K562 treated with DMSO at 1 percent for 24 hours (cell line): ENCODE measurements around the gene RNF225. TPM values are rescaled to one million over a fixed set of nuclear protein-coding genes. Genes with fewer than 3 reads are reported as not detected.

Source experiments
- total RNA-seq: library from RNA; unstranded; fragments of 300-600 nt; gene quantifications from 2 replicates; pipeline ENCODE4 v1.2.3, GENCODE V29; 2022; ENCODE audit warnings: low read depth; ENCODE audit not compliant: insufficient read depth

Gene RNF225
- not detected in 2 replicates for total RNA-seq

DNA sequence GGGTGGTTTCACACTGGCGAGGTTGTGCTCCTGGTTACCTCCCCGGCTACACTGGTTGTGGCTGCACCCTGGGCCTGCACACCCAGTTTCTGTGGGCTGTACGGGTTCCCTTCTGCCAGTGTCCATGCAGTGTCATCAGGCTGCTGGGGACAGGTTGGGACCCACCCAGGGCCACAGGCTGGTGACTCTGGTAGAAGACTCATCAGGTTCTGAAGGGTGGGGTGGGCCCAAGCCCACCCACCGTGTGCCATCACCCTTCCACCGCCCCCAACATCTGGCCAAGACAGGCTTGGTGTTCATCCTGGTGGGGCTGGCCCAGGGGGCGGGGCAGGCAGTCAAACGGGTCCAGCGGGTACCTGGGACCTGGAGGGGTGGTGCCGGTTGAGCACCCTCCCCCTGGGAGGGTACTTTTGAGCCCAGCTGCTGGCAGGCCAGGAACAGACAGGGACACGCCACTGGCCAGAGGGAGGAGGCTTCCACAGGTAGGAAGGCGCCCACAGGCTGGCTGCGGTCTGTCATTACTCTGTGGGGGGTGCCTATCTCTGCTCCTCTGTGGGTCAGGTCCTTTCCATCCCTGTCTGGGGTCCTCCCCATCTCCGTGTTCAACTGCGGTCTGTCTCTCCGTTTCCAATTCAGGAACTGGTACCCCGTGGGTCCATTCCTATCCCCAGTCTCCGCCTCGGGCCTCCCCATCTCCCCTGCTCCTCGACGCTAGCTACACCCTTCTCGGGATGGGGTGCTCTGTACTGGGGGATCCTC lies at the start of gene RNF225:
Gene RNF225 (plus strand): TSS at position 437 of the 759 bp plus-strand sequence. CDS start 434 bp downstream, outside the sequence.

GRCh38 chr19:58352760-58353671 lies 42.4 kb upstream of the RNF225 start, which contains the start of gene A1BG:
TSS of gene A1BG (minus strand) at chr19:58353492. CDS start at chr19:58353437, 55 bp downstream.

GRCh38 chr19:58362272-58362994 lies 33.0 kb upstream of the RNF225 start, which contains the start of gene ZNF497:
TSS of gene ZNF497 (minus strand) at chr19:58362751. CDS start at chr19:58357635, 5,116 bp downstream.

GRCh38 chr19:58380662-58381459 lies 14.6 kb upstream of the RNF225 start, which contains the start of gene ZNF837:
TSS of gene ZNF837 (minus strand) at chr19:58381030. CDS start at chr19:58369332, 11,698 bp downstream.

GRCh38 chr19:58386576-58387337 lies 8.7 kb upstream of the RNF225 start, which contains the start of gene RPS5:
TSS of gene RPS5 (plus strand) at chr19:58387269. CDS start at chr19:58388138, 869 bp downstream.

DNA sequence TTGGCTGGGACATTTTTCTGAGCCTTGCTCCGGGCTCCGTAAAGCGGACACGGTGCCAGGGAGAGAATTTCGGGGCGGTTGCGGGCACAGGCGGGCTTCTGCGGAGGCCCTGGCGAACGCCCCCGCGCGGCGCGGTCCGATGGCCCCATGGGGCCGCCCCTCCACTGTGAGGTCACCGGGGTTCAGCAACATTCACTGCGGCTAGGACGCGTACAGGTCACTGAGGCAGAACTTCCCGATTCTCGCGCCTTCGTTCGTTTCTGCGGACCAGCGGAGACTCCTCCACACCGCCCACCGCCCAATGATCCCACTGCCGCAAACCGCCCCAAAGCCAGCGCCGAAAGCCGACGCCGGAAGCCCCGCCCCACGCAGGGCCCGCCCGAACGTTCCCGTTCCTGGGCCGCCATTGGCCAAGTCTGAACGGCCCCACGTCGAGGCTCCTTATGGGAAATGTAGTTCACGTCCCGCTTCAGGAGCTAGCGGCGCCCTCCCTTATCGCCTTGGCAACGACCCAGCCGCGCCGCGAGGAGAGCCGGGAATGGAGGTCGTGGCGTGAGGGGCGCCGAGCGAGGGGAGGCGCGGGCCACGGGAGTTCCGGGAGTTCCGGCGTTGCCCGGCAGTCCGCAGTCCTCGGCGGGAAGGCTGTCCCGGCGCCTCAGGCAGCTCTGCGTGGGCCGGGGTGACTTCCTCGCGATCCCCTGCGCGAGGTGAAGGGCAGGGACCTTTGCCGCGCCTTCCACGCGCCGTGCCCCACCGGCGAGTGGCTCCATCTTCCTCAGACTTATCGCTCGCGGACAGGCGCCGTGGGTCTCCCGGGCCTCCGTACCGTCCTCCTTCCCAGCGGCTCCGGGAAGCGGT lies 12.9 kb downstream of the RNF225 start, which contains the start of gene ZNF584:
Gene ZNF584 (plus strand): TSS at position 498 of the 858 bp plus-strand sequence. CDS start 499 bp downstream, outside the sequence.

DNA sequence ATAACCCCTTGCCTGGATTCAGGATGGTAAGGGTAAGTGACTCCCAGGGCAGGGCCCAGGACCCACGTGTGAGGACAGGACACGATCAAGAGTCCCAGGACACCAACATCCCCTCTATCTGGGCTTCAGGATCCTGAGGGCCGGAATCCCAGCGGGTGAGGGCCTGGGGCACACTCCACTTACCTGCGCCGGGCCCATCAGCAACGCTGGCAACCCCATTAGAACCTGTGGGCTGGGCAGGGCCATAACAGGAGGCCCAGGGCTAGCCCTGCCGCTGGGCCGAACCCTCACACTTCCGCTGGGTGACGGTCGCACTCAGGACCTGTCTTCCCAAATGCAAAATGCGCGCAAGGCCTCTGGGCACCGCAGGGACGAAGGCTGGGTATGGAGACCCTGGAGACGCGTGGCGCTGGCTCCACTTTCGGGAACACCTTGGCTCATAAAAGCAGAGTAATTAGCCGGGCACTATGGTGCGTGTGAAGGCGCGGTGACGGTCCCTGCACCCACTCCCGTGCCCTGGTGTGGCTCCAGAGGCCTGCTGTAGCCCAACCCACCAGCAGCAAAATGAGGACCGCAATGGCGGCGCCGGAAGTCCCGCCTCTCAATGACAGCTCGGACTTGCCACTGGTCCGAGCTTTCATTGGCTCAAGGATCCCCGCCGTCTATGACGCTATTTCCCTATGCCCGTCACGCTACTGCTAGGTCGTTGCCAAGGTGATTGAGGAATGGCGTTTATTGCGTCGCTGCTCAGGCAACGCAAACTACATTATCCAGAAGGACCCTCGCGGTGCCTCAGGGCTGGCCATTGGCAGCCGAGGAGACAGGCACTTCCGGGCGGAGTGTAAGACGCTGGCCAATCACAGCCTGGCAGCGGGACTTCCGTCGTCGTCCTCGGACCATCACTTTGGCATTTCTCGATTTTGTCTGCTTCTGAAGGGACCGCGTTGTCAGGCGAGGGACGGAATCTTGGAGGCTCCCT lies 44.4 kb downstream of the RNF225 start, which contains the start of gene ZNF132:
Gene ZNF132 (minus strand): TSS at position 578 of the 979 bp plus-strand sequence. CDS start 332 bp downstream, at position 246.

Other genes starting within 250 kb of the RNF225 start
- 2.6 and 2.7 TPM in 2 replicates for gene ZNF329, start 244.9 kb upstream of the RNF225 start, total RNA-seq
- gene ZNF274, start 212.6 kb upstream of the RNF225 start, total RNA-seq = 33.1 and 33.2 TPM in 2 replicates
- 28.3 and 28.5 TPM in 2 replicates for gene ZNF544, start 166.7 kb upstream of the RNF225 start, total RNA-seq
- gene ZNF8, start 116.7 kb upstream of the RNF225 start, total RNA-seq = 1.5 and 1.7 TPM in 2 replicates
- gene ERVK3-1, start 90.3 kb upstream of the RNF225 start, total RNA-seq = 79.3 and 90.5 TPM in 2 replicates
- gene ZSCAN22, start 68.7 kb upstream of the RNF225 start, total RNA-seq = 2.2 and 3.1 TPM in 2 replicates
- gene A1BG, start 42.2 kb upstream of the RNF225 start, total RNA-seq = 53.9 and 61.3 TPM in 2 replicates
- 6.2 and 6.8 TPM in 2 replicates for gene ZNF497, start 32.9 kb upstream of the RNF225 start, total RNA-seq
- gene ZNF837, start 14.6 kb upstream of the RNF225 start, total RNA-seq = 5.8 and 6.7 TPM in 2 replicates
- gene RPS5, start 8.4 kb upstream of the RNF225 start, total RNA-seq = 5,699 and 5,966 TPM in 2 replicates
- 31.3 and 34.8 TPM in 2 replicates for gene ZNF584, start 13.0 kb downstream of the RNF225 start, total RNA-seq
- 0.44 and 1.00 TPM in 2 replicates for gene ZNF132, start 44.5 kb downstream of the RNF225 start, total RNA-seq
- 7.5 and 10.6 TPM in 2 replicates for gene ZNF324B, start 56.0 kb downstream of the RNF225 start, total RNA-seq
- 16.9 and 19.2 TPM in 2 replicates for gene ZNF324, start 71.4 kb downstream of the RNF225 start, total RNA-seq
- 15.2 and 15.7 TPM in 2 replicates for gene ZNF446, start 80.7 kb downstream of the RNF225 start, total RNA-seq
- 19.7 and 26.5 TPM in 2 replicates for gene SLC27A5, start 116.3 kb downstream of the RNF225 start, total RNA-seq
- 20.5 and 25.2 TPM in 2 replicates for gene ZBTB45, start 124.2 kb downstream of the RNF225 start, total RNA-seq
- 902 and 994 TPM in 2 replicates for gene TRIM28, start 148.4 kb downstream of the RNF225 start, total RNA-seq
- gene CHMP2A, start 159.4 kb downstream of the RNF225 start, total RNA-seq = 154 and 169 TPM in 2 replicates
- gene UBE2M, start 163.0 kb downstream of the RNF225 start, total RNA-seq = 151 and 152 TPM in 2 replicates
- gene MZF1, start 177.7 kb downstream of the RNF225 start, total RNA-seq = 20.4 and 23.0 TPM in 2 replicates